Activated T-helper 1 cell treated with anti-CD3 and anti-CD28 coated beads, Interleukin-2, amount 50 U/mL, for 16 hours (primary cell): ENCODE data around the gene RTL5.

Source experiments
- DNase-seq, 2 donors: peaks; one replicate each; pipeline ENCODE4 v3.0.0-alpha.2; 2020; ENCODE audit warnings: low read depth in 1 of 2, low spot score in 1 of 2

Gene RTL5

GRCh38 chrX:72079607-72080006, 52.1 kb downstream of the RTL5 start:
- no peak for DNase-seq

DNA sequence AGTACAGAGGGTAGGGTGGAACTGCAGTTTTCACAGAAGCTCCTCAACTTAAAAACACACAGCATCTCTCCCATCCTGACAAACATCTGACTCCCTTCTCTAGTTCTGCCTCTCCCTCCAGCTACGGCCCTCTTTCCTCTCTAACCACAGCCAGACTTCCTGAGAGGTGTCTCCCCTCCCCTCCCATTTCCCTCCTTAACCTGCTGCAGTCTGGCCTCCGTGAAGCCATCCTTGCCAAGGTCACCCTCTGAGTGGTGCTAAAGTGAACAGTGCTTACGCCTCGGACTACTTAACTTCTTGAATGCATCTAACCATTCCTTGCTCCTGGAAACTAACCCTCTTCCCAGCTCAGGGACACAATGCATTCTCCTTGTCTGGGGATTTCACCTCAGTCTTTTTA, 53.3 kb downstream of the RTL5 start:
- DNase-seq, result no peak
